HEK293 (cell line): ENCODE data around the gene CUL1.

Experiments used
- BCL11A ChIP-seq: fragments of 450-650 bp; formaldehyde crosslinking; IDR thresholded peaks from 2 replicates; pipeline ENCODE4 v1.5.1; 2016; ENCODE audit warnings: low read depth, missing biosample characterization, missing genetic modification characterization
- CTCF ChIP-seq: fragments of 450-650 bp; formaldehyde crosslinking; IDR thresholded peaks from 2 replicates; pipeline ENCODE4 v1.5.1; 2016; ENCODE audit warnings: missing biosample characterization, missing genetic modification characterization
- HOXA7 ChIP-seq: sonication (generic); formaldehyde crosslinking; IDR thresholded peaks from 2 replicates; pipeline ENCODE4 v1.8.1; 2022; ENCODE audit warnings: missing genetic modification reagents, borderline replicate concordance
- ZEB2 ChIP-seq: fragments of 450-650 bp; formaldehyde crosslinking; IDR thresholded peaks from 2 replicates; pipeline ENCODE4 v1.5.1; 2016; ENCODE audit warnings: missing biosample characterization, missing genetic modification characterization
- ZNF37A ChIP-seq: fragments of 450-650 bp; IDR thresholded peaks from 2 replicates; pipeline ENCODE4 v1.5.1; 2018; ENCODE audit warnings: missing biosample characterization, missing genetic modification characterization
- ZNF629 ChIP-seq: fragments of 450-650 bp; formaldehyde crosslinking; IDR thresholded peaks from 2 replicates; pipeline ENCODE4 v1.5.1; 2017; ENCODE audit warnings: missing biosample characterization, missing genetic modification characterization
- ZSCAN30 ChIP-seq: fragments of 450-650 bp; IDR thresholded peaks from 2 replicates; pipeline ENCODE4 v1.5.1; 2018; ENCODE audit warnings: missing biosample characterization, mild to moderate bottlenecking, missing genetic modification characterization, moderate library complexity
- TF ChIP-seq, protein P1 (sequence below): fragments of 450-650 bp; formaldehyde crosslinking; IDR thresholded peaks from 2 replicates; pipeline ENCODE4 v1.5.1; 2016; ENCODE audit warnings: missing biosample characterization, missing genetic modification characterization

GRCh38 chr7:148722340-148723165 lies 23.9 kb downstream of the CUL1 start:
- no peak for TF ChIP-seq ZNF629 (tag by site-specific recombination)
- no peak for TF ChIP-seq CTCF (tag by site-specific recombination)
- TF ChIP-seq ZEB2 (tag by site-specific recombination), result no peak
- no peak for TF ChIP-seq BCL11A
- TF ChIP-seq ZNF37A (tag by site-specific recombination), result no peak
- no peak for TF ChIP-seq HOXA7 (CRISPR knock-in tag)
- TF ChIP-seq, protein P1, sequence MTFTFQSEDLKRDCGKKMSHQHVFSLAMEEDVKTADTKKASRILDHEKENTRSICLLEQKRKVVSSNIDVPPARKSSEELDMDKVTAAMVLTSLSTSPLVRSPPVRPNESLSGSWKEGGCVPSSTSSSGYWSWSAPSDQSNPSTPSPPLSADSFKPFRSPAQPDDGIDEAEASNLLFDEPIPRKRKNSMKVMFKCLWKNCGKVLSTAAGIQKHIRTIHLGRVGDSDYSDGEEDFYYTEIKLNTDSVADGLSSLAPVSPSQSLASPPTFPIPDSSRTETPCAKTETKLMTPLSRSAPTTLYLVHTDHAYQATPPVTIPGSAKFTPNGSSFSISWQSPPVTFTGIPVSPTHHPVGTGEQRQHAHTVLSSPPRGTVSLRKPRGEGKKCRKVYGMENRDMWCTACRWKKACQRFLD (tag by site-specific recombination), result no peak
- no peak for TF ChIP-seq ZSCAN30 (tag by site-specific recombination)
